ENCODE data around the gene GMDS.

GMDS gene

DNA sequence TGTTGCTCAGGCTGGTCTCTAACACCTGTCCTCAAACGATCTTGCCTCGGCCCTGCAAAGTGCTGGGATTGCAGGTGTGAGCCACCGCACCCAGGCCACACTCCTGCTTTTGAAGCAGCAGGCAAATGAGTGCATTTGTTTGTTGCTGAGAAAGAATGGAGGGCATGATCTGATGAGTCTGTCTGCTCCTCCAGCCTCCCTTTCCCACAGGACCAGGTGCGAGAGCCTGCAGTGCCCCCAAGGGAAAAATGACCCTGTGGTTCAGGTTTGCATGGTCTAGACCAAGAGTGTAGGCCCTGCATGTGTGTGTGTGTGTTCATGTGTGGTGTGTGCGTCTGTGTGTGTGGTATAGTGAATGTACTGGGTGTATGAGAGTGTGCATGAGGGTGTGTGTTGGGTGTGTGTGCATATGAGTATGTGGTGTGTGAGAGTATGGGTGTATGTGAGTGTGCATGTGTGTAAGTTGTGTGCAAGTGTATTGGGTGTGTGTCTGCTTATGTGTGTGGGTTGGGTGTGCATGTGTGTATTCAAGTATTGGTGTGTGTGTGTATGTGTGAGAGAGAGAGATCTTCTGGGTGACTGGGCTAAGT lies 658.4 kb downstream of the GMDS start:
- DNase-seq (ENCODE audit: low read depth) = no peak

DNA sequence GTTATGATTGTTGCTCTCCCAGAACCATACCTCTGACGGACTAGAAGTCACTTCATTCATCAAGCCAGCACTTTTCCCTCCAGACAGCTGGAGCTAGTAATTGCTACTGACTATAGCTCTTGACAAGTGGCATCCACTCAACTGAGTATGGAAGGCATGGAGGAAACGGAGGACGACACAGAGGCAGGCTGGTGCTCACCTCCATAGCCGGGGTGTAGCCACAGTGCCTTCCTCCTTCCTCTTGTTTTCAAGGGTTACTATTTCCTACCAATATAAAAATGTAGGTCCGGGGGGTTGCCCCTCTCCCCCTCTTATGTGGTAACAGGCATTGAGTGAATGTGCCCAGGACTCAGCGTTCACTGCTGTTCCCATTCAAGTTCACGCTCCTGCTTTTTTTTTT lies 659.1 kb downstream of the GMDS start:
- no peak for DNase-seq (ENCODE audit: low read depth)

DNA sequence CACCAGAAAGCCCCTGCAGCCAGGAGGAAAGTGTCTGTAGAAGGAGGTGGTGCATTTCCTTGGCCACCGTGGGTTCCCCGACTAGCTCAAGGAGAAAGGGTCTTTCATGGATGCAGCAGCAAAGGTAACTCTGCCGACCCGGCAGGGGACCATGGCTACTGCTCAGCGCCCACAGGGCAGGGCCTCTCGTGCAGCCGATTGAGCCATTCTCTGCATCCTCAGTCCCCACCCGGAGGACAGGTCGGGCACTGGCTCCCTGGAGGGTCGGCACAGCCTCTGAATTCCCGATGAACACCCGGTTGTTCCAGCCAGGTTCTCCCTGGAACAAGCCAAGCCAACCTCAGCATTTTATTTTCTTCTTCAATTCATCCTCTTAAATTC lies 659.7 kb downstream of the GMDS start:
- no peak for DNase-seq (ENCODE audit: low read depth)

DNA sequence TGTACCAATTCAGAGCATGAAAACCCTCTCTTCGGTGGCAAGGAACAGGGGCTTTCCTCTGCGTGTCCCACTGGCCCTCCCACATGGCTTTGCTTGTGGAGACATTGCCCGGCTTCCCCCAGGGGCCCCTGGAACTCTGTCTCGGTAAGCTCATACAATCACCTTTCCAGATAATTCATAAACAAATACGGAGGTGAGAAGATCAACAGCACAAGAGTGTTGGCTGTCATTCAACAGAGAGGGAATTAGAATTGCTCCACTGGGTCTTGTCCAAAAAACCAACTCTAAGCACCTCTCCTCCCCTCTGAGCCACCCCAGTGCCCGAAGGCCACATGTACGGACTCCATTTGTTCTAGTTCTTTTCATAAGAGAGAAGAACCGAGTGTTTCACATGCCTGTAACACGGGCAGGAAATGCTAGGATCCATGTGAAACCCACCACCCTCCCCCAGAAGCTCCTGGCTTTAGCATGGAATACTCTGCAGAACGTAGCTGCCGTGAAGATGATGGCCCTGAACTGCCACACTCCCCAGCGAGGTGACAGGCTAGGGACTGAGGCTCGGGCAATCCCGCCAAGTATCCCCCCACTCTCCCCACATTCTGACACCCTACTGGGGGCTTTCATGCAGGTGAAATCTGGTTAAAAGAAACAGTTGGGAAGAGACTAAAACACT lies 660.3 kb downstream of the GMDS start:
- no peak for DNase-seq (ENCODE audit: low read depth)

DNA sequence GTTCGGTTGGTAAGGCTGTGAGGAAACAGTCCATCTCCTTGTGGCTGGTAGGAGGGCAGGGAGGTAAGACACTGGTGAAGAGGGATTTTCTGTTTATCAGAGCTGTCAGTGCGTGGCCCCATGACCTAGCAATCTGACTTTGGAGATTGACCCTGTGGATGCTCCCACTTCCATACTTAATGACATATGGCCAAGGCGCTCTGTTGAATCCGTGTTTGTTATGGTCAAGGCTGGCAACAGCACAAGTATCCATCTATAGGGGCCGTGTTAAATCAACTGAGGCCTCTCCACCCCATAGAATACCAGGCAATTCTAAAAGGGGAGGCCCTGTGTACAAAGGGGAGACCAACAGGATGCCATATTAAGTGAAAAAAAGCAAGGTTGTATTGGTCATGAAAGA lies 661.3 kb downstream of the GMDS start:
- no peak for DNase-seq (ENCODE audit: low read depth)

DNA sequence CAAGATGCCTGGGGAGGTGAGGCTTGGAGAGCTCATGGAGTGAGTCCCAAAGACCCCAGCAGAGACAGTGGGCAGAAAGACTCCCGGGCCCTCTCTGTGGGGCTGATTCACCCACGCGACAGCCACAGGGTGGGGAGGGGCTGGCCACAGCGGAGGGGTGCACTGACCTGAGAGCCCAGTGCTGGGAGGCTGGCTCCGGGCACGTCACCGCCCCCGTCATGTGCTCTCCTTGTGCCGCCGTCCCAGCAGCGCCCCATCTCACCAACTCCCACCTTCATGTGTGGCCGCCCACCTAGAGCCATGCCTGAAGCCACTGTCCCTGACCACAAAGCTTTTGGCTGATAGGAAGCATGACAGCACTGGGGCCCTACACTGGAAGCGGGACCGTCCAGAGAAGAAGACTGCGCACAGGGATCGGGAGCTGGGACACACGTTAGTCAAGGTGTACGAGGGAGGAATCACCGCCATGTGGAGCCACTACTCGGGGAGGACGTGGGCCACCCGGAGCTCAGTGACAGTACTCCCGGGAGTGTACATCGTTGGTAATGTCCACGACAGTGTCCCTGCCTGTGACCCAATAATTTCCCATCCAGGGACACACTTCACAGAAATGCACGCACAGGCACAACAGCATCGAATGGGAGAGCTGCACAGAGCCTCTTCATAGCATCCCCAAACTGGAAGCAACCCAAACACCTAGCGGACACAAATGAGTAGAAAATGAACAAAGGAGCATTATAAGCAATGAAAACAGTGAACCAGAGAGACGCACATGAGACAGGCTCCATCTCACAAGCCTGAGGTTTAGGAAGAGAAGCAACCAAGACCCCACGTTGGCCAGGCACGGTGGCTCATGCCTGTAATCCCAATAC lies 664.0 kb downstream of the GMDS start:
- DNase-seq (ENCODE audit: low read depth) = no peak

DNA sequence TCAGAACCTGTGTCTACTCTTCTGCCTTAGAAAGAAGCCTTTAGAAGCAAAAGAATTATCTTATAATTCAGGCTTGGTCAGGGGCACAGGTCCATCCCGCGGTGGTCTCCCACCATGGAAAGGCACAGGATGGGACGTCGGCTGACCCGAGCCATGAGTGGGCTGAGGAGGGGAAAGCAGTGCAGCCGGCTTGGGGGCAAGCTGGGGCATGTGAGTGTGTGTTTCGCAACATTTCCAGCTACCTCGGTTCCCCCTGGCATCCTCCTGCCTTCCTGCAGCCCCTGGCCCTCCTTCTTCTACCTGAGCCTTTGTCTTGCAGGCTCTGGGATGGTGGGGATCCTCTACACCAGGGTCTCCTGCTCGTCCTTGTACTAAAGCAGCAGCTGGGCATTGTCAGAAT lies 664.8 kb downstream of the GMDS start:
- DNase-seq (ENCODE audit: low read depth) = no peak

DNA sequence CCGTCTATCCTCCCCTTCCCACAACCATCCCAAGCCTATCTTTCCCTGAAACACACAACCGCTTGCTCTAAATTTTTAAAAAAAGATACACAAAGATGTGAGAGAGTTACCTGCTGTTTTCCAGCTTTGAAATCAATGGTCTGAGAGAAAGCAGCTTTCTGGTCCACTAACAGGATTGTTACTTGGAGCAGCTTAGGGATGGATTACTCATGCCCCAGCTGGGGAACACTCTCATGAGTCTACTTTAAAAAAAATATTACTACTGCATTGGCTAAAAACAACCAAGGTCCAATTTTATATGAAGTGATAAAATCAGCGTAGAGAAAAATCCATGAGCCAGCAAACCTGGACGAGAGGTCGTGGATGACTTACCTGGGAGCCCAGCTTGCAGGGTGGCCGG lies 665.3 kb downstream of the GMDS start:
- DNase-seq (ENCODE audit: low read depth) = no peak

DNA sequence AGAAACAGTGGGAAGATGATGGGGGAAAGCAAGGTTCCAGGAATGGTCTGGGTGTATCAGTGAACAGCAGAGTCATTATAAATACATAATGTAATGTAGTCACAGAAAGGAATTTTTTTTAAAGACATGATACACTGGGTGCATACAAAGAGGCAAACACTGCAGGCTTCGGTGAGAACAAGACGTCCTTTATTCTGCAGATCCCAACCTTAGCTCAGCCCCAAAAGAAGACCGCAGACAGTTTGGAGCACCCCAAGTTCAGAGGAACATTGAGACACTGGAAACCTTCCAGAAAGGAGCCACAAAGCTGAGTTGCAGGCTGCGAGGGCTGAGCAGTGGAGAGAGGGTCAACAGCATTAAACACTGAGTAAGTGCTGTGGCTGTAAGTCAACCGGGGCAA lies 666.3 kb downstream of the GMDS start:
- DNase-seq (ENCODE audit: low read depth) = no peak

DNA sequence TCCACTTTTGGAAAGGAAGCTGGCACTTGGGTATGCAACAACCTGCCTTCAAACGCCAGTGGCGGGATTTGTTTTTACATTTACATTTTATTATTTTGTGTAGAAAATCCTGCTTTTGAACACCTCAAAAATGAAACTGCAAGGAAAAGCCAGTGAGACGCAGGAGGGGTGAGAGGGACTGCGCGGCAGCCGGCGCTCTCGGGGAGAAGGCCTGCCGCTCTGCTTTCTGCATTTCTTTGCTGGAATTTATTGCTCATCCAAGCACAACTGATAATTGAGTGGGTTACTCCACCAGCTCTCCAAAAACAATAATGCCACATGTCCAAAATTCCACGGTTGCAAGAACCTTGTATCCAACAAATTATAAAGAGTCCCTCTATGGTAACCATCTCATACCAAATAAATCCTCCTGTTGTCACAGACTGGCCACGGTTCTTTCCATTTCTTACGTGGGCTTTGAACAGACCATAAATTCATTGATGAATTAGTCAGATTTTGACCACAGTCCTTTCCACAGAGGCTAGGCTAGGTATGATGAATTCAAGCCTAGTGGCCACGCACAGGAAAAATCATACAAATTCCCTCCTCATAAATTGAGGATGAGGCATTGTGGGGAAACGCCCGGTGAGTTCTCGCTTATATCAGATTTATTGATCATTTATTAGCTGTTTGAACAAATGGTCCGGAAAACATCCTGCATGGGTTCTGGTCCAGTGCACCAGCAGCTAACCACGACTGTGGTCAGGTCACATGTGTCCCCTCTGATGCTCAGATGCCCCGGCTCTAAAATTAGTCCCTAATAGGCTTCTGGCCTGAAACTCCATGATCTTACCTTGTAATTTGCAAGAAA lies 667.3 kb downstream of the GMDS start:
- no peak for DNase-seq (ENCODE audit: low read depth)

DNA sequence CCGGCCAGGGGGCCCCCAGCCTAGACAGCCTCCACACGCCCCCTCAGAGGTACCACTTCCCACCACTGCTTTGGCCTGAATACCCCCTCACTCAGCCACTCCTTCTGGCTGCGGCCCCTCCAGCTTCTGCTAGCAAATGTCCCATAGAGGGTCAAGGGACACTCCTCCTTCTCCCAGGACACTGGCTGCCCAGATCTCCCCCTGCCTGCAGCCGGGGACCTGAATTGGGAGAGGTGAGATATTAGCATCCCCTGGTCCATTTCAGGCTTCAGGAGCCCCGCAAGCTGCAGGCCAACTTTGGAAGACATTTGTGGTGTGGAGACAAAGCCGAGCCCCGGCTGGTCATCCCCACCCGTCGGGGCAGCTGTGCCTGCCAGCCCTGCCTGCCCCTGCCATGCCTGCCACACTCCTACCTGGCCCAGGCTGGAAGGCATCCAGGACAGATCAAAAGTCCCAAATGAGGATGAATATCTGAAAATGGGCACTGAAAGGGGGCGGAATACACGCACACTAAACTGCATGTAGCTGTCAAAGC lies 668.2 kb downstream of the GMDS start:
- DNase-seq (ENCODE audit: low read depth) = no peak

DNA sequence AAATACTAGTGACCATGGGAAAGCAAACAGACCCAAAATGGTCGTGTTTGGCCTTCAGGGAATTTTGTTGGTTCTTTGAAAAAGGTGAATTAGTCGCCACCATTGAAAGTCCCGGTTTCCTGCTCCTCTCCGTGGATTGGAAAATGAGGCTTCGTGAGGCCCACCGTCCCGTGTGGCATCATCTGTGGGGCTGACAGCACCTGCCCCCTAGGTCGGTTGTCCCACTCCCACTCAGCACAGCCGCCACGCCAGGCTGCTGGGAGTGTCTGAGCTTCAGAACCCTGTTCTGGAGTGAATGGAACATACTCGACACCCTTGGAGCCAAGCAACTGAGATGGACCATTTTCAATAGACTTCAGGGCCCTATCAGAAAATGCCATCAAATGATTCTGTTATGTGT lies 668.7 kb downstream of the GMDS start:
- DNase-seq (ENCODE audit: low read depth) = no peak

DNA sequence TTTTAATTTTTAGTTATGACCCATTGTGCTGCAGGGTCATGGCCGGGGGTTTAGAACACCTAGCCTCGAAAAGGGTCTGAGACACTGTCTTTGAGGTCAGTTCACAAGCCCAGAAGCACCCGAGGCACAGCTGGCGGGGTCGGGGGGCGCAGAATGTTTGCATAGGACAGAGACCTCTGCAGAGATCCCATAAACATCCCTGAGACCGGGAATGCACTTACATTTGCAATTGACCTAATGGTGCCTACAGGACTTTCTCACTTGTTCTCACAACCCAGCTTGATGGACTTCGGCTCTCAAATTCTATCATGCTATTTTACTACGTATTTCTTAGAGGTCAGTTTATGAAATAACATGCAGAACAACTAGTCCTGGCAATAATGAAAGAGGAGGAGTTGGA lies 669.2 kb downstream of the GMDS start:
- no peak for DNase-seq (ENCODE audit: low read depth)

DNA sequence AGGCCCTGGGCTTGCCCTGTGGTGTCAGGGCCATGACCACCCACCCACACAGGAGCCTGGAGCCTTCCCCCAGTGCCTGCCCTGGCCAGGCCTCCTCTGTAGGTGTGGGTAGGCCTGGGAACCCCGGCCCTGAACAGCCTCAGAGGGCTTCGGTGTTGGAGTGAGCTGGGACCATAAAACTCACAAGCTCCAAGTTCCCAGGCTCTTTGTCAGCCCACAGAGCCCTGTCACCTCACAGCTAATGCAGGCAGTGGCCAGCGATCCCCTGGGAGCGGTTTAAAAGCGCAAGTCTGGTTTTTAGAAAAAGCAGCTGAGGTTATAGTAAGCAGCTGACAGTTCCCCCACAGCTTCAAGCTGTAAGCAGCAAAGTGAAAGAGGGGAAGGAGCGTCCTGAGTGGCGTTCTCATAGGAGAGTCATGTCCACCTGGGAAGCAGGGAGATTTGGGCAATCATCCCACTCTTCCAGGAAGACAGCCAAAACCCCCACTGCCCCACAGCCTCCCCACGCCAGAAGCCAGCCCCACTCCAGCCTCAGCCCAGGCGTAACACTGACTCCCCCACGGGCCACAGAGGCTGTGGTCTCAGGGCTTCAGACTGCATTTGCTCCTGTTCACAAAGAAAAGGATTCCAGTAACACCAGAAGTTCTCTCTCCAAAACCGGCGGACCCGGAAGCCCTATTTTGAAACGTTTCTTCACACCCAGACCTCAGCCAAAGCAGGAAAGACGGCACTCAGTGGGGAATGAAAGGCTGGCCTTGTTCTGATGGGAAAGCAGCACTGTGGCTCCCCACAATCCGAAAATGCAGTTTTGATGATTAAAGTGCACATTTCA lies 670.0 kb downstream of the GMDS start:
- no peak for DNase-seq (ENCODE audit: low read depth)

DNA sequence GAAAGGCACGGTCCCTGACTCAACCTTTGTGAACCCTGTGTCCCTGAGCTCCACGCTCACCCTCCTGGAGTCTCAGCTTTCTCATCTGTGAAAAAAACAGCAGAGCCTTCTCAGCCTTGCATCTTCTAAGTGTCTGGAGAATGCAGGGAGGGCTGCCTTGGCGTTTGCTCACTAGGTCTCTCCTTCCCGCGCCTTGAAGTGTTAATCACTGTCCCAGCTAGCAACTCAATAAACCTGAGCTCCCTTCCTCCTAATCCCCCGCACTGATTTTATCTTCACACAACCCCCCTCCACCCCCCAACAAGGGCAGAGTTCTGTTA lies 670.6 kb downstream of the GMDS start:
- DNase-seq (ENCODE audit: low read depth) = no peak

DNA sequence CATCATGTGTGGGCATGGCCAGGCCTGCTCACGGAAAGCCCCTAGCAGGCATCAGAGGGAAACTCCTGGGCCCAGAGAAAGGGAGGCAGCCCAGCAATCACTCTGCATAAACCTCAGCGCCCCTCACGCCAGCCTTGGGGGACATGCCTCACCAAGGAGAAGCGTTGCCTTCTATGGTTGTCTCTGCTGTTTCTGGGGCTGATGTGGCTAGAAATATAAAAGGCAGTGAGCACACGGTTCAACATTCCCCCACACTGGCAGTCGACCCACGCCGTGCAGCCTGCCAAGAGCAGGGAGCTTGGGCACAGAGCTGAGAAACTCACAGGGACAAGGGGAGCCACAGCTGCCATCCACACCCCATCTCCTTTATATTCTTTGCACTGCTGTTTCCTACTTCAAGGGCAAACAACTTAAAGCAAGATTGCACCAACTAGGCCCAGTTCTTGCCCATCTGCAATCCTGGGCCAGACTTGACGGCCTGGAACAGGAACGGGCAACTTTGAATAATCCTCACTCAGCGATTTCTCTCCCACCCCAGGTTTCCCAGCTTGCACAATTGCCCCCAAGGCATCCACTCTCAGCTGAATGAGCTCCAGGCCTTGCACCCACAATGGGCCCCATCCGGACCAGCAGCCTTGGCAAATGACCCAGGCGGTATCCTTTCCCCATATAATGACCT lies 671.2 kb downstream of the GMDS start:
- DNase-seq (ENCODE audit: low read depth) = no peak

All from activated T-cell treated with anti-CD3 and anti-CD28 coated beads for 24 hours (primary cell).